Upper lobe of left lung (tissue), 4 donors: ENCODE results near the gene MRPL4.

Source experiments
- EP300 ChIP-seq, 4 donors: sonication (generic); formaldehyde crosslinking; IDR thresholded peaks; one replicate each; pipeline ENCODE4 v1.5.1; 2017; ENCODE audit warnings: antibody characterized with exemption in 4 of 4, control low read depth in 2 of 4
- POLR2A ChIP-seq, 4 donors: fragments of 450-650 bp; IDR thresholded peaks; one replicate each; pipeline ENCODE4 v1.5.1; 2016 to 2017; ENCODE audit warnings: antibody characterized with exemption in 4 of 4, mild to moderate bottlenecking in 2 of 4
- TF ChIP-seq, protein P1 (sequence below), 6 experiments: fragments of 450-650 bp in 4 of 6; fragments of 200-600 bp in 2 of 6; sonication (generic) in 2 of 6; IDR thresholded peaks; one replicate each; pipeline ENCODE4 v1.5.1; 2016 to 2019; ENCODE audit warnings: antibody characterized with exemption in 6 of 6

DNA sequence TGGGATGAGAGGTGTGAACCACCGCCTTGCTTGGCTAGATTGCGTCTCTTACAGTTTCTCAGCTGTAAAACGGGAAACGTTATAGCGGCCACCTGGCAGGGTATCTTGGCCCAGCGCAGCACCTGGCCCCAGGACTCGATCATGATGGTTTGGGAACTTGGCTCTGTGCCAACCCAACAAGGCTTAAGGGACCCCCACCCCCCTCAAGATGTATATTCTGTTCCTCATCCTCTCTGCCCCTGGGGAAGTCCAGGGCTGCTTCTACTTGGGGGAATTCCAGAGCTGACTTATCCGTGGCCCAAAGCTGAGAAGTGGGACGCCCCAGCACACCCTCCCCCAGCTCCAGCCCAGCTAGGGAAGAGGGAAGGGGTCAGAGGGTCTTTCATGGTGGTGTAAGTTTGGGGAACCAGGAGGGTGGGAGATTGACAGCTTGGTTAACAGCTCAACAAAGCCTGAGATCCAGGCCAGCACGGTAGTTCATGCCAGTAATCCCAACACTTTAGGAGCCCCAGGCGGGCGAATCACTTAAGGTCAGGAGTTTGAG, 19.6 kb downstream of the MRPL4 start:
- no peak for TF ChIP-seq POLR2A (IDR thresholded peaks at IDR 0.05)
- no peak for TF ChIP-seq EP300 (IDR thresholded peaks at IDR 0.05)
- TF ChIP-seq, protein P1, sequence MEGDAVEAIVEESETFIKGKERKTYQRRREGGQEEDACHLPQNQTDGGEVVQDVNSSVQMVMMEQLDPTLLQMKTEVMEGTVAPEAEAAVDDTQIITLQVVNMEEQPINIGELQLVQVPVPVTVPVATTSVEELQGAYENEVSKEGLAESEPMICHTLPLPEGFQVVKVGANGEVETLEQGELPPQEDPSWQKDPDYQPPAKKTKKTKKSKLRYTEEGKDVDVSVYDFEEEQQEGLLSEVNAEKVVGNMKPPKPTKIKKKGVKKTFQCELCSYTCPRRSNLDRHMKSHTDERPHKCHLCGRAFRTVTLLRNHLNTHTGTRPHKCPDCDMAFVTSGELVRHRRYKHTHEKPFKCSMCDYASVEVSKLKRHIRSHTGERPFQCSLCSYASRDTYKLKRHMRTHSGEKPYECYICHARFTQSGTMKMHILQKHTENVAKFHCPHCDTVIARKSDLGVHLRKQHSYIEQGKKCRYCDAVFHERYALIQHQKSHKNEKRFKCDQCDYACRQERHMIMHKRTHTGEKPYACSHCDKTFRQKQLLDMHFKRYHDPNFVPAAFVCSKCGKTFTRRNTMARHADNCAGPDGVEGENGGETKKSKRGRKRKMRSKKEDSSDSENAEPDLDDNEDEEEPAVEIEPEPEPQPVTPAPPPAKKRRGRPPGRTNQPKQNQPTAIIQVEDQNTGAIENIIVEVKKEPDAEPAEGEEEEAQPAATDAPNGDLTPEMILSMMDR (IDR thresholded peaks at IDR 0.05) = no peak
